GM12875 (cell line): ENCODE data around the gene DENND1A.

ENCODE experiments used
- H3K4me3 ChIP-seq: one replicate; pipeline ENCODE4 v1.5.1; 2011; ENCODE audit warnings: low read depth, low read length, control low read depth
- CTCF ChIP-seq: IDR thresholded peaks from 2 replicates; pipeline ENCODE4 v1.5.1; 2011; ENCODE audit warnings: low read depth, mild to moderate bottlenecking, control low read depth, inconsistent platforms, low read length, moderate library complexity, borderline replicate concordance; ENCODE audit not compliant: insufficient read depth

DENND1A gene

GRCh38 chr9:123513554-123513953, 416.4 kb downstream of the DENND1A start:
- TF ChIP-seq CTCF = no peak
- H3K4me3 ChIP-seq = no peak overlapping the region

DNA sequence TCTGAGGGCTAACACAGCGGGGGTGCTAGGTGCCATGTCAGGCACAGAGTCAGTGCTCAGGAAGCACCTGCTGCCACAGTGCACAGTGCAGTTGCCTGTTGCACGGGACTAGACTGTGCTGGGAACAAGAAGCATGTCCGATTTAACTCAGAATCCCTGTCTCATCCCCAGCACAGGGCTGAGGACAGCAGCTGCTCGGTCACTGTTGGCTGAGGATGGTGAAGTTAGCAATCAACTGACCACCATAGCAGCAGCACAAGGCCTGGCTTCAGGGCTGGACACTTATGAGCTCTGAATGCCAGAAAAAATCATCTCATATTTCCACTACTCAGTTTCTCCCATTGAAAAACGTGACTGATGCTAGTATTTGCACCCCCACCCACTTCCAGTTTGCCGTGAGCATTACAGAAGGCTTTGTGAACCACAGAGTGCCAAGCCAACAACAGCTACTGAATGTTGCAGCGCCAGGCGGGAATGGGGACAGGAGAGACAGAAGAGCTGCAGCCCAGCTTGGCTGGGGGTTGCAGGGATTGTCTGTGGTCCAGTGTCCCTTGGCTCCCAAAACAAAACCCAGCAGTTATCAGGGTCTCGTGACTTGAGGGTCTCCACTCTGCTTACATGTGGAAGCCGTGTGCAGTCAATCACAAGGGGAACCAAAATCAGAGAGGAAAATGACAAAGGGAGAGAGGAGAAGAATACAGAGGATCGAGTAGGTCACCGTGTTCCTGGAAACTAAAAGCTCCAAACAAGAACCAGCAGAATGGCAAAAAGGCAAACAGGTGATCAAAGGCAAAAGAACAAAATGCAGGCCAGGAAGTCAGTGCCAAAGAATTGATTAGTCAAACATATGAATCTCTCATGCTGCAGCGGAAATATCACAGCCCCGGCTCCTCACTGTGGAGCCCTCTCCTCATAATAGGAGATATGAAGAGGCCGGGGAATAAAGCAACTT, 418.3 kb downstream of the DENND1A start:
- no peak overlapping the region for H3K4me3 ChIP-seq
- TF ChIP-seq CTCF = no peak

DNA sequence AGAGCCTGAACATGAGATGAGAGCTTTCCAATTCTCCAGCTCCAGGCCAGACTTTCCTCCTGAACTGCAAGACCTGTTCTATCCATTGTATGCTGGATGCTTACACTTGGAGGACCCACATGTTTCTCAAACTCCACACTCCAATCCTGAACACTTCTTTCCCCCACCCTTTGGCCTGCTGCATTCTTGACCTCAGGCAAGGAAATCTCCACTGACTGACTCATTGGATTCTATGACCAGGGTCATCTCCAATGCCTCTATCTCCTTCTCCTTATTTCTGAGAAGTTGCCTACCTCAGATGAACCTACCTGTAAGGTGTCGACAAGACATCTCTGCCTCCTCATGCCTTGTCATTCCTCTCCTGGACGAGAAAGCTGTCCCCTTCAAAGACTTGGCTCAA, 420.3 kb downstream of the DENND1A start:
- no peak for TF ChIP-seq CTCF
- H3K4me3 ChIP-seq = no peak overlapping the region

GRCh38 chr9:123508048-123508447, 421.9 kb downstream of the DENND1A start:
- TF ChIP-seq CTCF = no peak
- no peak overlapping the region for H3K4me3 ChIP-seq

DNA sequence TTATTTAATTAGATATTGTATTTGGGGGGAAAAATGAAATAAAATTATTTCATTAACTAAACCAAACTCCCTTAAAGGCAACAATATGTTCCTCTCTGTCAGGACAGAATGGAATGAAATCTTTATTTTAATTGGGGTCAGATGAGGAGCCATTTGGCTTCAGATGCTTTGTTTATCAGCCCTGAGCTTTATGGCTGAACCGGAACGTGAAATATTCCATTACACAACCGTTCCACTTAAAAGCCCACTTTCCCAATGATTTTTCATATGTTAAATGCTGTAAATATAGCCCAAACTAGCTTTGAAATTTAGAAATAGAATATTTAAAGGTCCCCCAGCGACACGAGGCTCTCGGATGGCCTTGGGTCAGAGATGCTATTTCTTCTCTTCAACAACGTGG, 424.4 kb downstream of the DENND1A start:
- no peak overlapping the region for H3K4me3 ChIP-seq
- TF ChIP-seq CTCF = no peak

GRCh38 chr9:123500336-123500735, 429.6 kb downstream of the DENND1A start:
- H3K4me3 ChIP-seq = no peak overlapping the region

More at GRCh38 chr9:123500336-123500735, 429.6 kb downstream of the DENND1A start:
- no peak for TF ChIP-seq CTCF
